HL-60 (cell line): ENCODE data around the gene SCIN.
"Not testable (repeated sequence)": the region's sequence is repeated elsewhere in the genome, so short reads cannot be mapped to it uniquely, and the experiment has no call there.

Experiments
- CTCF ChIP-seq: IDR thresholded peaks from one replicate; pipeline ENCODE4 v1.5.1; 2011; ENCODE audit warnings: low read length, control low read depth, inconsistent platforms; ENCODE audit not compliant: insufficient read depth
- POLR2AphosphoS5 ChIP-seq: IDR thresholded peaks from 2 replicates; pipeline ENCODE4 v1.6.1; 2012; ENCODE audit warnings: low read depth

DNA sequence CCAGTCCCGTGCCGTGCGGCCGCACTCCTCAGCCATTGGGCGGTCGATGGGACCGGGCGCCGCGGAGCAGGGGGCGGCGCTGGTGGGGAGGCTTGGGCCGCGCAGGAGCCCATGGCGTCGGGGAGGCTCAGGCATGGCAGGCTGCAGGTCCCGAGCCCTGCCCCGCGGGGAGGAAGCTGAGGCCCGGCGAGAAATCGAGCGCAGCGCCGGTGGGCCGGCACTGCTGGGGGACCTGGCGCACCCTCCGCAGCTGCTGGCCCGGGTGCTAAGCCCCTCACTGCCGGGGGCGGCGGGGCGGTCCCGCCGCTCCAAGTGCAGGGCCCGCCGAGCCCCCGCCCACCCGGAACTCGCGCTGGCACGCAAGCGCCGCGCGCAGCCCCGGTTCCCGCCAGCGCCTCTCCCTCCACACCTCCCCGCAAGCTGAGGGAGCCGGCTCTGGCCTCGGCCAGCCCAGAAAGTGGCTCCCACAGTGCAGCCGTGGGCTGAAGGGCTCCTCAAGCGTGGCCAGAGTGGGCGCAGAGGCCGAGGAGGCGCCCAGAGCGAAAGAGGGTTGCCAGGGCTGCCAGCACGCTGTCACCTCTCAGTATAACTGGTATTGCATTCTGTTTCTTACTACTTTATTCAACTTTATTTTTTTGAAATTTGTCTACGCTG, 14.3 kb upstream of the SCIN start:
- TF ChIP-seq CTCF, POLR2AphosphoS5: not testable (repeated sequence)
